Heart left ventricle (tissue), 13 donors: Measurements from ENCODE around the gene CAVIN4.

ENCODE experiments used
- CTCF ChIP-seq, 12 donors: fragments of 200-600 bp; sonication (generic) in 4 of 12; IDR thresholded peaks; one replicate each; pipeline versions ENCODE4 v1.5.0 to v1.8.0; 2018 to 2022; ENCODE audit warnings: antibody characterized with exemption in 12 of 12, mild to moderate bottlenecking in 5 of 12
- POLR2A ChIP-seq, 2 donors: fragments of 450-650 bp; IDR thresholded peaks; one replicate each; pipeline ENCODE4 v1.6.1; 2017; ENCODE audit warnings: antibody characterized with exemption in 2 of 2, mild to moderate bottlenecking in 2 of 2, moderate library complexity in 2 of 2
- donor health status: ischemic (EF 13 %, LVEDD 7.1; RV severe dilation, severe dysfunction).
- donor health status: DM: no; HTN: yes; CAD: no.
- donor health status: DM: no; HTN: no; CAD: no.
- donor health status: ischemic (EF 25% LVEDD 6.9; RV normal size, moderate dysfunction).
- donor health status: ischemic (EF 25% LVEDD 5.7; RV mildly dilated, moderate dysfunction).
- donor health status: ischemic (EF 35%, LVEDD 5.7; RV mildly dilated, moderate dysfunction).
- donor health status: nonischemic (EF 11% LVEDD 7.7; RV severe dilation, severe dysfunction).
- donor health status: DM: yes; HTN: yes; CAD: no.
- donor health status: PGD.
- donor health status: ischemic (EF 29% LVEDD 5.4; RV normal size, mild dysfunction).
- donor health status: nonischemic (EF 23%, LVEDD 6.1; RV moderate dilation, normal function).

- TF ChIP-seq CTCF (IDR thresholded peaks at IDR 0.05) (no peak), POLR2A (IDR thresholded peaks at IDR 0.05) (no peak)
Measured at GRCh38 chr9:100589582-100589981, 11.7 kb downstream of the CAVIN4 start.
